BJ (cell line): ENCODE data around the gene MRPL58. TPM values are rescaled to one million over a fixed set of nuclear protein-coding genes. Genes with fewer than 3 reads are reported as not detected.

ENCODE experiments used
- CTCF ChIA-PET: fragments of 350-600 bp; formaldehyde crosslinking; extraction: SDS; loops from one replicate; lab custom pipeline; 2021; ENCODE audit warnings: antibody characterized with exemption, inconsistent platforms; lab: Yijun Ruan, JAX
- POLR2A ChIA-PET: fragments of 300-600 bp; sonication (Branson Sonifier 250); formaldehyde crosslinking; extraction: SDS; loops from one replicate; lab custom pipeline; 2021; ENCODE audit warnings: antibody characterized with exemption; lab: Charles Lee
- DNase-seq: peaks from one replicate; pipeline ENCODE4 v3.0.0-alpha.2; 2011; ENCODE audit warnings: low read depth
- H3K27me3 ChIP-seq: 2 replicates; pipeline ENCODE4 v1.6.0; 2011; ENCODE audit warnings: low read length; ENCODE audit not compliant: control insufficient read depth, insufficient read depth
- H3K36me3 ChIP-seq: 2 replicates; pipeline ENCODE4 v1.5.1; 2011; ENCODE audit warnings: low read length; ENCODE audit not compliant: control insufficient read depth, insufficient read depth
- H3K4me3 ChIP-seq: 2 replicates; pipeline ENCODE4 v1.5.1; 2011; ENCODE audit warnings: low read depth, mild to moderate bottlenecking, control low read depth, low read length
- polyA plus RNA-seq: library from polyadenylated mRNA; depleted of rRNA; stranded (reverse); fragments of >200 nt; gene quantifications from 2 replicates; pipeline ENCODE4 v1.2.3, GENCODE V29; 2011
- TF ChIP-seq, protein P1 (sequence below): IDR thresholded peaks from 2 replicates; pipeline ENCODE4 v1.5.1; 2011; ENCODE audit warnings: low read depth, mild to moderate bottlenecking, control low read depth, inconsistent platforms, low read length, moderate library complexity; ENCODE audit not compliant: insufficient read depth

Gene MRPL58
- polyA plus RNA-seq, 1 experiment, result 44.2 TPM

DNA sequence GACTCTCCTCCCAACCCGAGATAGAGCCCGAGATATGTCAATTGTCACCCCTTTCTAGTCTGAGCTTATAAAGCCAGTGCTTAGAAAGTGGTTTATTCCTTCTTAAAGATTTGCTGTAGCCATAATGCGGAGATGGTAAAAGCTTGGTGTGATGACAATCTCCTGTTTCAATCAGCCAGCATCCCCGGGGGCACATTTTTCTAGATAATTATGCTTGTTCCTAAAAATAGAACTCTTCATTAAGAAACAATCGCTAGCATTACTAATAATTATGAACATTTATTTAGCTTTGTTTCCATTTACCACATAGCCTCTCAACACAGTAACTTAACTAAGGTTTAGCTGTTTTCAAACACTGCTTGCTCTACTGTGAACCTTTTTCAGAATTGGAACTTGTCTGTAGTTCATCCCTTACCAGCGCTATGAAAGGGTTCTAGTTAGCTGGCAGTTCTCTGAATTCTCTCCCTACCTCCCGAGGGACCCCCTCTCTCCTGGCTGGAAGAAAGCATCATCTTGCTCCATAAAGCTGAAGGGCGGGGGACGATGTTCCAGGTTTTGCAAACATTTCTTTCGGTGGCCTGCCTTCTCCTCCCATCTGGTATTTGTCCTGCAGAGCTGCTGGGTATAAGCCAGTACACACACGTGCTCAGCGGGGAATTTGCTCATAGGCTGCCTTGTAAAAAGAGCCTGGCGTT, 922 bp upstream of the MRPL58 start:
- CTCF ChIA-PET, result interaction anchor here (0.6 to 4.8 kb wide), 15 partner anchors 11 to 190 kb away, joined by 3 to 52 read pairs (median 4); partner anchors contain the start of genes CDR2L and HID1
- no peaks in the 10 kb centered on the region for H3K27me3 ChIP-seq
- POLR2A ChIA-PET, result interaction anchor here (0.8 kb wide), 1 partner anchor 29 kb away, joined by 3 read pairs; no protein-coding TSS in a partner anchor
- H3K36me3 ChIP-seq, result no peaks in the 10 kb centered on the region
- TF ChIP-seq, protein P1, sequence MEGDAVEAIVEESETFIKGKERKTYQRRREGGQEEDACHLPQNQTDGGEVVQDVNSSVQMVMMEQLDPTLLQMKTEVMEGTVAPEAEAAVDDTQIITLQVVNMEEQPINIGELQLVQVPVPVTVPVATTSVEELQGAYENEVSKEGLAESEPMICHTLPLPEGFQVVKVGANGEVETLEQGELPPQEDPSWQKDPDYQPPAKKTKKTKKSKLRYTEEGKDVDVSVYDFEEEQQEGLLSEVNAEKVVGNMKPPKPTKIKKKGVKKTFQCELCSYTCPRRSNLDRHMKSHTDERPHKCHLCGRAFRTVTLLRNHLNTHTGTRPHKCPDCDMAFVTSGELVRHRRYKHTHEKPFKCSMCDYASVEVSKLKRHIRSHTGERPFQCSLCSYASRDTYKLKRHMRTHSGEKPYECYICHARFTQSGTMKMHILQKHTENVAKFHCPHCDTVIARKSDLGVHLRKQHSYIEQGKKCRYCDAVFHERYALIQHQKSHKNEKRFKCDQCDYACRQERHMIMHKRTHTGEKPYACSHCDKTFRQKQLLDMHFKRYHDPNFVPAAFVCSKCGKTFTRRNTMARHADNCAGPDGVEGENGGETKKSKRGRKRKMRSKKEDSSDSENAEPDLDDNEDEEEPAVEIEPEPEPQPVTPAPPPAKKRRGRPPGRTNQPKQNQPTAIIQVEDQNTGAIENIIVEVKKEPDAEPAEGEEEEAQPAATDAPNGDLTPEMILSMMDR, result no peak
- no peak for DNase-seq
- H3K4me3 ChIP-seq, result peak overlapping the region; percentile 69

DNA sequence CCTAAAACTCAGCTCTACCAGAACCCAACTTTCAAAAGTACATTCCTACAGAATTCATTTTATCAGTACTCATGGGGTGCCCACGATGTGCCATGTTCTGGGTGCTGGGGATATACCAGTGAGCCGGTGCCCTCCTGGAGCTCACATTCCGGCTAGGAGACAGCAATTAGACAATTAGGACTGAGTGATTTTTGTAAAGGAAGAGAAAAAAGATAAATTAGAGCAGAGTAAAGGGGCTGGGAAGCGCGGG, 449 bp upstream of the MRPL58 start:
- no peak for DNase-seq
- ChIA-PET POLR2A (interaction anchor here (0.8 kb wide), 1 partner anchor 29 kb away, joined by 3 read pairs; no protein-coding TSS in a partner anchor), CTCF (interaction anchor here (0.7 to 4.8 kb wide), 16 partner anchors 11 to 190 kb away, joined by 3 to 52 read pairs (median 4); partner anchors contain the start of genes CDR2L and HID1)
- TF ChIP-seq, protein P1, result no peak
- Histone ChIP-seq H3K36me3 (no peaks in the 10 kb centered on the region), H3K27me3 (no peaks in the 10 kb centered on the region), H3K4me3 (peak overlapping the region; percentile 69)

DNA sequence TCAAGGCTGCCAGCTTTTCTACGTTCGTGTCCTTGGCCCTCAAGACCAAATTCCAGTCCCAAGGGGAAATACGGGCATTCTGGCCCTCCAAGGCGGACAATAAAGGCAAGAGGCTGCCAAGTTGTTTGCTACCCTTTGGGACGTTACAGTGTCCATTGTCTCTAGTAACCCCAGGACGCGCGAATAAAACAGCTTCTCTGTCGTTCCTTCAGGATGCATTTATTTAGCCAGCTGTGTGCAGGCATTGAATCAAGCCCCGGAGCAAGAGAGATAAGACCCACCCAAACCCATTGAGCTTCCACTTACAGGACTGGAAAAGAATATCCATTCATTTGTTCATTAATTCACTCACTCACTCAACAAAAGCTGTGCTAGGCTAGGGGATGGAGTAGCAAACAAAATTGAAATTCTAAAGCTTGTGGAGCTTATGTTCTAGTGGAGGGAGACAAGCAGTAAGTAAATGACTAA, 656 bp downstream of the MRPL58 start:
- TF ChIP-seq, protein P1, result no peak
- CTCF ChIA-PET, result interaction anchor here (1.0 to 4.8 kb wide), 11 partner anchors 11 to 189 kb away, joined by 3 to 52 read pairs (median 5); no protein-coding TSS in a partner anchor
- Histone ChIP-seq H3K4me3 (peak overlapping the region; percentile 69), H3K36me3 (no peaks in the 10 kb centered on the region), H3K27me3 (no peaks in the 10 kb centered on the region)
- DNase-seq, result no peak
- POLR2A ChIA-PET, result no interaction called here

DNA sequence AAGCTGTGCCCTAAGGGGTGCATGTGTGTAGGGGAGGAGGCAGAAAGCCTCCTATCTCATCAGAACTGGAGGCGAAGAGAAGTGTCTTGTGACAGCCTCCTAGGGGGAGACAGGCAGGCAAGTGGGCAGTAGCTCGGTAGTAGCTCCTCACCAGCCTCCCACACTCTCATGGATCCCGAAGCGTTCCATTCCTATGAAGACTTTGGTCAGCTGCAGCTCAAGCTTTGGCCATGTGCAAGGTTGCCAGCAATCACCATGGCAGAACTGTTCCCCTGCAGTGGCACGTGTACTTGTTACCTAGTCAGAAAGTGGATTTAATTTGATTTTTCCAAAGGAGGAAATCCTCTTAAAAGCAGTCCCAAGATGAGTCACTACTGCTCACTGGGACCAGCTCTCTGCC, 6.7 kb downstream of the MRPL58 start:
- ChIA-PET POLR2A (interaction anchor here (0.7 kb wide), 1 partner anchor 31 kb away, joined by 11 read pairs; no protein-coding TSS in a partner anchor), CTCF (interaction anchor here (0.5 to 0.6 kb wide), 3 partner anchors 26 to 77 kb away, joined by 3 to 4 read pairs (median 3); no protein-coding TSS in a partner anchor)
- TF ChIP-seq, protein P1, result no peak
- H3K27me3 ChIP-seq, result no peaks in the 10 kb centered on the region
- H3K4me3 ChIP-seq, result no peak overlapping the region
- peaks cover 7% of the 10 kb centered on the region for H3K36me3 ChIP-seq
- no peak for DNase-seq

DNA sequence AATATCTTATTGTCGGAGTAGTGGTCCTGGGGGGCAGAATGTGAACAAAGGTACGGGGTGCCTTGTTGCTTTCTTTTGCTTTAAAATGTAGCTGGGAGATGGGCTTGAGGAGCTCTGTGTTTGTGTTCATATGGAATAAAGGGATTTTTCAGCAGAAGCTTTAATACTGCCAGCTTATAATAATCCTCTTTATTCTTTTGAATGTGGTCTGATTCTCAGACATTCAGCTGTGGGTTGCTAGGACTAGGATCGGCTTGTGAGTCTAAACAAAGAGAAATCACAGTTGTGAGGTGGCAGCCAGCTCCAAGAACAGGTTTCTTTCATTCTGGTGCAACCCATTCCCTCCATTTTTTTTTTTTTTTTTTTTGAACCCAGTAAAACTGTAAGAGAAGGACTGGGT, 7.2 kb downstream of the MRPL58 start:
- ChIA-PET CTCF (interaction anchor here (0.5 to 0.6 kb wide), 3 partner anchors 27 to 78 kb away, joined by 3 to 4 read pairs (median 3); no protein-coding TSS in a partner anchor), POLR2A (interaction anchor here (0.7 kb wide), 1 partner anchor 31 kb away, joined by 11 read pairs; no protein-coding TSS in a partner anchor)
- TF ChIP-seq, protein P1, result no peak
- Histone ChIP-seq H3K36me3 (peaks cover 7% of the 10 kb centered on the region), H3K4me3 (no peak overlapping the region), H3K27me3 (no peaks in the 10 kb centered on the region)
- no peak for DNase-seq
